ENCODE results near the gene TACC3.

TACC3 gene

GRCh38 chr4:1788254-1788973 is 67.1 kb downstream of the TACC3 start:
- no peak for DNase-seq (ENCODE audit: low read depth in 2 of 2, low spot score in 1 of 2)

GRCh38 chr4:1789552-1789951 is 68.2 kb downstream of the TACC3 start:
- DNase-seq (ENCODE audit: low read depth in 2 of 2, low spot score in 1 of 2): no peak

DNA sequence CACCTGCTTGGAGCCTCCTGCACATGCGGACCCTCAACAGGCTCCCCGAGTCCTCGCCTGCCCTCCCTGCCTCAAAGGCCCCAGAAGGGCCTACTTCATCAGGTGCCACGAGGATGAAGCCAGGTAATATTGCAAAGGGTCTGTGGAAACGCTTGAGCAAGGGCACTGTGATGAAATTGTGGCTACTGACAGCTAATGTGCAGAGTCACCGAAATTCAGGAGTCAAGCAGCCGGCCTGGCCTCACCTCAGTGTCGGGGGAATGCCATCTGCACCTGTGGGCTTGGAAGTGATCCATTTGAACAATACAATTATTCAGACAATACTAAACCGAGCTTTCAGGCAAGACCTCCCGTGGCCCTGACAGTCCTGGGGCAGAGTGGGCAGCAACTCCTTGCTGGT is 68.7 kb downstream of the TACC3 start:
- DNase-seq (ENCODE audit: low read depth in 2 of 2, low spot score in 1 of 2): no peak

DNA sequence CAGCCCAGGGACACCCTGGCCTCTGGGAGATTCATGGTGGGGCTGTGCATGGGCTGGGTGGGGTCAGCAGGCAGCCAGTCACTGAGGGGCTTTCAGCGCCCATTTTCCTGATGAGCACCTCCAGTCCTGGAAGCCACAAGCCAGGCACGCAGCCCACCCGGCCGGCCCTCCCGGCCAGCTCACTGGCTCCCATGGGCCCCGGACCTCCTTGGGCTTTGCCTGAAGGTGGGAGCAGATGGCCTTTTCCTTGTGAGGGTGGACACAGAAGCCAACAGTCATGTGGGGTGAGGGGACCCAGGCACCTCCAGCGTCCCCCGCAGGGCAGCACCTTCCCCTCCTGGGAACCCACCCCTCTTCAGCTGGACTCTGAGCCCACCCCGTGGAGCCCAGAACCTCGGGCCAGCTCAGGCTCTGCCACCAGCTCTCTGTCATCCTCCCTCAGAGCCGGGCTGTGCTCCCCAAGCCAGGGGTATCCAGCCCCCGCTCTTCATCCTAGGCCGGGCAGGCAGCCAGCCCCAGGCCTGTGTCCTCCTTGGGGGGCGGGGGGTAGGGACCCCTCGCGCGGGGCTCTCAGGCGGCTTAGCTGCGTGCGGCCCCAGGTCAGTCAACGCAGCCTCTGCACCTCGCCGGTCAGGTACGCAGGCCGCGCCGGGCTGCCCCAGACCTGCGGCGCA is 71.0 kb downstream of the TACC3 start:
- DNase-seq (ENCODE audit: low read depth in 2 of 2, low spot score in 1 of 2): no peak

- peak in 1 of 2 donors; percentile 8 for DNase-seq (ENCODE audit: low read depth in 2 of 2, low spot score in 1 of 2)
Measured at GRCh38 chr4:1792832-1793495, 71.6 kb downstream of the TACC3 start, which contains the start of gene FGFR3. FGFR3 (plus strand) TSS chr4:1793293; CDS start chr4:1793935, 642 bp downstream.

DNA sequence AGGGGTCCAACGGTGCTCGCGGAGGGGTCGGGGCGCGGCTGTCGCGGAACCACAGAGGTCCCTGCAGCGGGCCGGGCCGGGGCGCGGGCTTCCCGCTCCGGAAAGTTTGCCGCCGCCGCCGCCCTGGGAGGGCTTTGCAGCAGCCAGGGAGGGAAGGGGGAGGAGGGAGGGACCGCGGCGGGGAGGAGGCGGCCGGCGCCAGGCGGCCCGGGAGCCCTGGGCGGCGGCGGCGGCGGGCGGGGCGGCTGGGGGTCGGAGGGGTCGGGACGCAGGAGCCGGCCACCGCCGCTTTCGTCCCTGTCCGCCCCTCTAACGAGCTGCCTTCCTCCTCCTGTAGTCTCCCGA is 72.1 kb downstream of the TACC3 start:
- peak in 1 of 2 donors; percentile 11 for DNase-seq (ENCODE audit: low read depth in 2 of 2, low spot score in 1 of 2)

DNA sequence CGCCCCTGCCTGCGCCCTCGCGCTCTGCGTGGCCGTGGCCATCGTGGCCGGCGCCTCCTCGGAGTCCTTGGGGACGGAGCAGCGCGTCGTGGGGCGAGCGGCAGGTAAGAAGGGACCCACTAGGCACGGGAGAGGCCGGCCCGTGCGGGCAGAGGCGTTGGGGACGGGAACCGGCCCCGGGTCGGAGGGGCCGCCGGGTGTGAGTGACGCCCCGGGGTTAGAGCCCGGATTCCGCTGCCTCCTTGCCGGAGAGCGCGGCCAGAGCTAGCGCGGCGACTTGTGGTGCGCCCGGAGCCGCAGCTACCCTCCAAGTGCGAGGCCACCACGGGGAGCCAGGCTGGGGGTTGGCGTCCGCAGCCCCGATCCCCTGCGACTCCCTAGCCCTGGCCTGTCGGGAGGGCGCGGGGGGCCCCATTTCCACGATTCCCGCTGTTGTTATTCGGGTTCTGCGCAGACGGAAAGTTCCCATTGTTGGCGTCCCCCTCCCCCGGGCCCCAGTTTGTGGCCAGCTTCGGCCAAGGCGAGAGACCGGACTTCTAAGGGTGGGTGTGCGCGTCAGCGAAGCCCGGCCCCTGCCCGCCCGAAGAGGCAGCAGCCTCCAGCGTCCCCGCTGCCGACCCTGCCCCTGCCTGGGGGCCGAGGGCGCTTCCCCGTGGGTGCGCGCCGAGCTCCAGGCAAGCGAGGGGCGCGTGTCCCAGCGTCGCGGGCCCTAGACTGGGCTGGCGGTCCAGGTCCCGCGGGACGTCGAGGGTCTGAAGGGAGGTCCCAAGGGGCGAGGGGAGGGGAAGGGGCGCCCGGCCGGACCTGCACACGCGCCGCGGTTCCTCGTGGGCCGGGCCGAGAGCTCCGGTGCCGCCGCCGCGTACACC is 72.9 kb downstream of the TACC3 start:
- no peak for DNase-seq (ENCODE audit: low read depth in 2 of 2, low spot score in 1 of 2)
